OCI-LY7 (cell line): Measurements from ENCODE around the gene RASEF. TPM values are rescaled to one million over a fixed set of nuclear protein-coding genes. Genes with fewer than 3 reads are reported as not detected.

Experiments
- BruUV-seq: library from RNA; stranded (reverse); fragments of 400-500 nt; replicated peaks from 2 replicates; lab custom pipeline; 2021; lab: Mats Ljungman, UMichigan
- CTCF ChIA-PET: fragments of 300-600 bp; sonication (Branson Sonifier 250); formaldehyde crosslinking; loops from one replicate; lab custom pipeline; 2022; ENCODE audit warnings: antibody characterized with exemption; ENCODE audit not compliant: unreplicated experiment; lab: Charles Lee
- POLR2A ChIA-PET: fragments of 300-600 bp; sonication (Branson Sonifier 250); formaldehyde crosslinking; loops from one replicate; lab custom pipeline; 2022; ENCODE audit warnings: antibody characterized with exemption; lab: Charles Lee
- DNase-seq: peaks from one replicate; pipeline ENCODE4 v3.0.0-alpha.2; 2015; ENCODE audit warnings: low spot score
- H2AFZ ChIP-seq: fragments of 200-600 bp; sonication (generic), shearing (Covaris generic); 2 replicates; pipeline ENCODE4 v1.6.1; 2014; ENCODE audit warnings: mild to moderate bottlenecking, antibody characterized with exemption, low read length, moderate library complexity
- H3K27ac ChIP-seq: fragments of 200-600 bp; sonication (generic); 2 replicates; pipeline ENCODE4 v1.5.1; 2014; ENCODE audit warnings: mixed run types, low read depth, mild to moderate bottlenecking, moderate library complexity, low read length, inconsistent platforms; ENCODE audit not compliant: poor library complexity, severe bottlenecking
- H3K36me3 ChIP-seq: fragments of 200-600 bp; sonication (generic); 2 replicates; pipeline ENCODE4 v1.6.1; 2014; ENCODE audit warnings: mild to moderate bottlenecking, antibody characterized with exemption, low read length, moderate library complexity, mixed read lengths; ENCODE audit not compliant: insufficient read depth
- H3K4me1 ChIP-seq: fragments of 200-600 bp; sonication (generic); 2 replicates; pipeline ENCODE4 v1.5.1; 2014; ENCODE audit warnings: mild to moderate bottlenecking, low read length; ENCODE audit not compliant: insufficient read depth, poor library complexity, severe bottlenecking
- H3K4me2 ChIP-seq: fragments of 200-600 bp; sonication (generic); 2 replicates; pipeline ENCODE4 v1.6.1; 2014; ENCODE audit warnings: mild to moderate bottlenecking, low read length
- H3K4me3 ChIP-seq: fragments of 200-600 bp; sonication (generic); 2 replicates; pipeline ENCODE4 v1.5.1; 2014; ENCODE audit warnings: mild to moderate bottlenecking, low read depth, low read length; ENCODE audit not compliant: poor library complexity, severe bottlenecking
- H3K79me2 ChIP-seq: fragments of 200-600 bp; sonication (generic); 2 replicates; pipeline ENCODE4 v1.6.1; 2016; ENCODE audit warnings: low read depth, mild to moderate bottlenecking, low read length, moderate library complexity, mixed read lengths; ENCODE audit not compliant: insufficient read depth
- H3K9me2 ChIP-seq: fragments of 200-600 bp; sonication (generic); 2 replicates; pipeline ENCODE4 v1.6.1; 2016; ENCODE audit warnings: mild to moderate bottlenecking, low read length, mixed read lengths; ENCODE audit not compliant: insufficient read depth
- H3K9me3 ChIP-seq: fragments of 200-600 bp; sonication (generic); 2 replicates; pipeline ENCODE4 v1.6.1; 2014; ENCODE audit warnings: mild to moderate bottlenecking, mixed run types, low read length, mixed read lengths
- H4K20me1 ChIP-seq: fragments of 200-600 bp; sonication (generic); 2 replicates; pipeline ENCODE4 v1.6.1; 2014; ENCODE audit warnings: mild to moderate bottlenecking, antibody characterized with exemption, low read length, moderate library complexity, mixed read lengths; ENCODE audit not compliant: insufficient read depth
- CTCF ChIP-seq: fragments of 200-600 bp; sonication (generic); conservative IDR thresholded peaks from 2 replicates; pipeline ENCODE4 v1.5.1; 2014; ENCODE audit warnings: mild to moderate bottlenecking, antibody characterized with exemption, low read length, moderate library complexity, mixed read lengths
- EZH2phosphoT487 ChIP-seq: fragments of 200-600 bp; sonication (generic); IDR thresholded peaks from 2 replicates; pipeline ENCODE4 v1.6.1; 2018; ENCODE audit warnings: low read depth, borderline replicate concordance, mild to moderate bottlenecking, mixed run types, antibody characterized with exemption, low read length, moderate library complexity, mixed read lengths
- intact Hi-C: fragments of 100-400 bp; cut with micrococcal nuclease; formaldehyde crosslinking; loops from one replicate; pipeline ENCODE4 v1.10.0; 2022; ENCODE audit not compliant: unreplicated experiment
- total RNA-seq, 2 experiments: library from RNA; depleted of rRNA in 1 of 2; stranded (reverse); fragments of >200 nt in 1 of 2; shearing (Covaris generic) in 1 of 2; gene quantifications; 2 replicates each; pipeline ENCODE4 v1.2.3, GENCODE V29; 2014 to 2022

RASEF gene
- total RNA-seq, 2 experiments from 2014 or later: not detected

- Histone ChIP-seq H3K9me2 (no peaks in the 10 kb centered on the region), H2AFZ (no peak overlapping the region), H3K4me1 (no peaks in the 10 kb centered on the region), H3K9me3 (no peaks in the 10 kb centered on the region), H3K27ac (no peak overlapping the region), H3K79me2 (no peaks in the 10 kb centered on the region), H3K4me2 (no peak overlapping the region), H3K4me3 (no peak overlapping the region), H4K20me1 (no peaks in the 10 kb centered on the region), H3K36me3 (no peaks in the 10 kb centered on the region)
- no peak for TF ChIP-seq EZH2phosphoT487
- no peak for TF ChIP-seq CTCF
- CTCF ChIA-PET: no interaction called here
- no TSS peak for BruUV-seq
- DNase-seq: no peak
- intact Hi-C loops: no loop called here
- POLR2A ChIA-PET: no interaction called here
Measured at GRCh38 chr9:82970359-82970758, 92.6 kb downstream of the RASEF start.

- Histone ChIP-seq H3K4me2 (no peak overlapping the region), H3K4me3 (no peak overlapping the region), H4K20me1 (no peaks in the 10 kb centered on the region), H3K79me2 (no peaks in the 10 kb centered on the region), H3K36me3 (no peaks in the 10 kb centered on the region), H3K9me2 (no peaks in the 10 kb centered on the region), H3K4me1 (no peaks in the 10 kb centered on the region), H2AFZ (no peak overlapping the region), H3K27ac (no peak overlapping the region), H3K9me3 (no peaks in the 10 kb centered on the region)
- CTCF ChIA-PET: no interaction called here
- POLR2A ChIA-PET: interaction anchor here (0.6 to 1.1 kb wide), 2 partner anchors 8 to 818 kb away, joined by 3 read pairs; no protein-coding TSS in a partner anchor
- DNase-seq: no peak
- BruUV-seq: no TSS peak
- no peak for TF ChIP-seq EZH2phosphoT487
- intact Hi-C loops: no loop called here
Measured at GRCh38 chr9:82969291-82969690, 93.7 kb downstream of the RASEF start.

- H3K4me2 ChIP-seq: no peak overlapping the region
- intact Hi-C loops: no loop called here
- CTCF ChIA-PET: no interaction called here
- H3K9me3 ChIP-seq: no peaks in the 10 kb centered on the region
- TF ChIP-seq CTCF (no peak), EZH2phosphoT487 (no peak)
- H3K4me3 ChIP-seq: no peak overlapping the region
- no peaks in the 10 kb centered on the region for H3K79me2 ChIP-seq
- H2AFZ ChIP-seq: no peak overlapping the region
- H3K27ac ChIP-seq: no peak overlapping the region
- BruUV-seq: no TSS peak
- no peak for DNase-seq
- no peaks in the 10 kb centered on the region for H4K20me1 ChIP-seq
- H3K9me2 ChIP-seq: no peaks in the 10 kb centered on the region
- no peaks in the 10 kb centered on the region for H3K36me3 ChIP-seq
- POLR2A ChIA-PET: interaction anchor here (0.6 to 1.1 kb wide), 2 partner anchors 9 to 819 kb away, joined by 3 read pairs; no protein-coding TSS in a partner anchor
- no peaks in the 10 kb centered on the region for H3K4me1 ChIP-seq
Measured at GRCh38 chr9:82968816-82969215, 94.1 kb downstream of the RASEF start.
